Muscle of leg (tissue), 16 donors: ENCODE measurements around the gene RBL2. TPM values are rescaled to one million over a fixed set of nuclear protein-coding genes. Genes with fewer than 3 reads are reported as not detected.
"Not testable (repeated sequence)": the region's sequence is repeated elsewhere in the genome, so short reads cannot be mapped to it uniquely, and the experiment has no call there.

ENCODE experiments used
- DNase-seq: peaks from one replicate; pipeline ENCODE4 v3.0.0; 2013
- H3K27ac ChIP-seq: one replicate; pipeline ENCODE4 v1.5.1; 2013; ENCODE audit warnings: mild to moderate bottlenecking, low read length, control low read depth
- H3K27me3 ChIP-seq: one replicate; pipeline ENCODE4 v1.6.1; 2013; ENCODE audit warnings: low read length; ENCODE audit not compliant: control insufficient read depth, insufficient read depth
- H3K36me3 ChIP-seq: one replicate; pipeline ENCODE4 v1.6.1; 2013; ENCODE audit warnings: low read length; ENCODE audit not compliant: control insufficient read depth, insufficient read depth
- H3K4me1 ChIP-seq: one replicate; pipeline ENCODE4 v1.6.1; 2013; ENCODE audit warnings: low read length; ENCODE audit not compliant: control insufficient read depth, insufficient read depth
- H3K4me3 ChIP-seq: one replicate; pipeline ENCODE4 v1.5.1; 2013; ENCODE audit warnings: low read length, control low read depth
- H3K9me3 ChIP-seq: replicated peaks from 2 replicates; pipeline ENCODE4 v1.6.1; 2013; ENCODE audit warnings: low read depth, low read length; ENCODE audit not compliant: control insufficient read depth
- WGBS: methylation state at CpG from one replicate; pipeline ENCODE4 v1.1.5; 2013; ENCODE audit warnings: missing lambda C conversion rate; ENCODE audit not compliant: insufficient coverage; 5-methylcytosine and 5-hydroxymethylcytosine counted together
- long read RNA-seq, 11 donors: transcript quantifications; one replicate each; lab custom pipeline, GENCODE V29; 2026
- polyA plus RNA-seq, 8 donors: library from polyadenylated mRNA; unstranded; fragments of 120-200 nt; gene quantifications; one replicate each; pipeline versions ENCODE4 v1.2.1 to v1.2.3, GENCODE V29; 2013; ENCODE audit warnings: inconsistent platforms in 1 of 8, low replicate concordance in 1 of 8; ENCODE audit not compliant: insufficient read length in 8 of 8, insufficient read depth in 1 of 8
- total RNA-seq: library from RNA; stranded (reverse); fragments of 120-200 nt; gene quantifications from one replicate; pipeline ENCODE4 v1.2.4, GENCODE V29; 2013

Gene RBL2
- total RNA-seq (44.1 TPM), polyA plus RNA-seq (10 to 100 TPM; 33.5 to 54.1 (median 38.7) TPM)
- long read RNA-seq, donor 1, full-length matches to known transcripts, result 5 of 12 reads
- long read RNA-seq, donor 1, partial matches to known transcripts, result 7 of 12 reads
- long read RNA-seq, donor 1, other reads (novel, unspliced or antisense), result 0 of 12 reads
- long read RNA-seq, donor 2, result 0 reads
- long read RNA-seq, donor 3, full-length matches to known transcripts, result 5 of 28 reads
- long read RNA-seq, donor 3, partial matches to known transcripts, result 23 of 28 reads
- long read RNA-seq, donor 3, other reads (novel, unspliced or antisense), result 0 of 28 reads
- long read RNA-seq, donor 4, full-length matches to known transcripts, result 1 of 7 reads
- long read RNA-seq, donor 4, partial matches to known transcripts, result 0 of 7 reads
- long read RNA-seq, donor 4, other reads (novel, unspliced or antisense), result 6 of 7 reads
- long read RNA-seq, donor 5, full-length matches to known transcripts, result 4 of 102 reads
- long read RNA-seq, donor 5, partial matches to known transcripts, result 98 of 102 reads
- long read RNA-seq, donor 5, other reads (novel, unspliced or antisense), result 0 of 102 reads
- long read RNA-seq, donor 6, full-length matches to known transcripts, result 2 of 7 reads
- long read RNA-seq, donor 6, partial matches to known transcripts, result 5 of 7 reads
- long read RNA-seq, donor 6, other reads (novel, unspliced or antisense), result 0 of 7 reads
- long read RNA-seq, donor 7, full-length matches to known transcripts, result 3 of 11 reads
- long read RNA-seq, donor 7, partial matches to known transcripts, result 8 of 11 reads
- long read RNA-seq, donor 7, other reads (novel, unspliced or antisense), result 0 of 11 reads
- long read RNA-seq, donor 8, full-length matches to known transcripts, result 2 of 2 reads
- long read RNA-seq, donor 8, partial matches to known transcripts, result 0 of 2 reads
- long read RNA-seq, donor 8, other reads (novel, unspliced or antisense), result 0 of 2 reads
- long read RNA-seq, donor 9, result 0 reads
- long read RNA-seq, donor 10, full-length matches to known transcripts, result 3 of 42 reads
- long read RNA-seq, donor 10, partial matches to known transcripts, result 39 of 42 reads
- long read RNA-seq, donor 10, other reads (novel, unspliced or antisense), result 0 of 42 reads
- long read RNA-seq, donor 11, full-length matches to known transcripts, result 4 of 81 reads
- long read RNA-seq, donor 11, partial matches to known transcripts, result 69 of 81 reads
- long read RNA-seq, donor 11, other reads (novel, unspliced or antisense), result 8 of 81 reads

- peak within 1 kb of the TSS; percentile 90 for H3K4me3 ChIP-seq
- H3K4me1 ChIP-seq, result peaks cover 2% of the 10 kb centered on the region
- peaks cover 2% of the 10 kb centered on the region for H3K9me3 ChIP-seq
- peak; percentile 94 for DNase-seq
- H3K27ac ChIP-seq, result peak within 1 kb of the TSS; percentile 95
- H3K27me3 ChIP-seq, result no peaks in the 10 kb centered on the region
- no peaks in the 10 kb centered on the region for H3K36me3 ChIP-seq
- WGBS, result under 1% methylated on average over 79 of the region's 89 CpGs
Observed at GRCh38 chr16:53434377-53435065, at the start of gene RBL2. Gene RBL2 (plus strand): TSS chr16:53434471. CDS start chr16:53434557, 86 bp downstream.

- H3K27me3 ChIP-seq, H3K9me3 ChIP-seq, DNase-seq, H3K27ac ChIP-seq, H3K4me3 ChIP-seq, H3K4me1 ChIP-seq, H3K36me3 ChIP-seq: not testable (repeated sequence)
- WGBS, result 83% methylated on average over 7 of the region's 8 CpGs
Observed at GRCh38 chr16:53384610-53385009, 49.7 kb upstream of the RBL2 start.

GRCh38 chr16:53404959-53405358, 29.3 kb upstream of the RBL2 start:
- no peak for DNase-seq
- Histone ChIP-seq H3K4me1 (no peaks in the 10 kb centered on the region), H3K4me3 (no peak overlapping the region), H3K36me3 (no peaks in the 10 kb centered on the region), H3K9me3 (no peaks in the 10 kb centered on the region), H3K27ac (no peak overlapping the region), H3K27me3 (no peaks in the 10 kb centered on the region)
- WGBS, result no CpG with 5 or more reads among the region's 2 CpGs

- H3K36me3 ChIP-seq, result no peaks in the 10 kb centered on the region
- no peak for DNase-seq
- no peaks in the 10 kb centered on the region for H3K9me3 ChIP-seq
- no peak overlapping the region for H3K4me3 ChIP-seq
- no peaks in the 10 kb centered on the region for H3K4me1 ChIP-seq
- H3K27me3 ChIP-seq, result no peaks in the 10 kb centered on the region
- WGBS, result 97% methylated on average over 10 of the region's 18 CpGs
- no peak overlapping the region for H3K27ac ChIP-seq
Observed at GRCh38 chr16:53412549-53412948, 21.7 kb upstream of the RBL2 start.

- WGBS, result 97% methylated on average over 9 of the region's 18 CpGs
- H3K27me3 ChIP-seq, result no peaks in the 10 kb centered on the region
- no peaks in the 10 kb centered on the region for H3K4me1 ChIP-seq
Observed at GRCh38 chr16:53413864-53414263, 20.4 kb upstream of the RBL2 start.

GRCh38 chr16:53414381-53414780, 19.9 kb upstream of the RBL2 start:
- WGBS, result 91% methylated on average over 14 of the region's 16 CpGs

More at GRCh38 chr16:53413864-53414263, 20.4 kb upstream of the RBL2 start:
- no peak overlapping the region for H3K27ac ChIP-seq
- H3K4me3 ChIP-seq, result no peak overlapping the region
- no peaks in the 10 kb centered on the region for H3K36me3 ChIP-seq
- no peak for DNase-seq
- no peaks in the 10 kb centered on the region for H3K9me3 ChIP-seq

GRCh38 chr16:53415504-53415903, 18.8 kb upstream of the RBL2 start:
- H3K27me3 ChIP-seq, result no peaks in the 10 kb centered on the region
- H3K4me1 ChIP-seq, result no peaks in the 10 kb centered on the region
- 0% methylated on average over 2 of the region's 4 CpGs for WGBS
- DNase-seq, result no peak
- no peaks in the 10 kb centered on the region for H3K36me3 ChIP-seq
- no peak overlapping the region for H3K27ac ChIP-seq
- H3K4me3 ChIP-seq, result no peak overlapping the region
- no peaks in the 10 kb centered on the region for H3K9me3 ChIP-seq

More at GRCh38 chr16:53414381-53414780, 19.9 kb upstream of the RBL2 start:
- no peak overlapping the region for H3K4me3 ChIP-seq
- H3K27ac ChIP-seq, result no peak overlapping the region
- no peaks in the 10 kb centered on the region for H3K27me3 ChIP-seq
- no peaks in the 10 kb centered on the region for H3K9me3 ChIP-seq
- H3K4me1 ChIP-seq, result no peaks in the 10 kb centered on the region
- no peaks in the 10 kb centered on the region for H3K36me3 ChIP-seq
- no peak for DNase-seq

- 48% methylated on average over 3 of the region's 4 CpGs for WGBS
Observed at GRCh38 chr16:53417011-53417410, 17.3 kb upstream of the RBL2 start.

GRCh38 chr16:53417976-53418375, 16.3 kb upstream of the RBL2 start:
- H3K9me3 ChIP-seq, result no peaks in the 10 kb centered on the region
- no peaks in the 10 kb centered on the region for H3K4me1 ChIP-seq
- H3K27me3 ChIP-seq, result no peaks in the 10 kb centered on the region
- H3K4me3 ChIP-seq, result no peak overlapping the region
- DNase-seq, result no peak
- no peak overlapping the region for H3K27ac ChIP-seq
- 96% methylated on average over 7 of the region's 7 CpGs for WGBS
- H3K36me3 ChIP-seq, result no peaks in the 10 kb centered on the region

More at GRCh38 chr16:53417011-53417410, 17.3 kb upstream of the RBL2 start:
- Histone ChIP-seq H3K4me1 (no peaks in the 10 kb centered on the region), H3K36me3 (no peaks in the 10 kb centered on the region), H3K4me3 (no peak overlapping the region), H3K27me3 (no peaks in the 10 kb centered on the region), H3K9me3 (no peaks in the 10 kb centered on the region), H3K27ac (no peak overlapping the region)
- no peak for DNase-seq
